Stimulated activated CD8-positive, alpha-beta memory T cell treated with anti-CD3 and anti-CD28 coated beads, Interleukin-15, amount 100 ng/mL, for 24 hours (primary cell): Measurements from ENCODE around the gene NEB.

ENCODE experiments used
- DNase-seq: peaks from one replicate; pipeline ENCODE4 v3.0.0-alpha.2; 2020; ENCODE audit warnings: low read depth

The NEB gene

DNA sequence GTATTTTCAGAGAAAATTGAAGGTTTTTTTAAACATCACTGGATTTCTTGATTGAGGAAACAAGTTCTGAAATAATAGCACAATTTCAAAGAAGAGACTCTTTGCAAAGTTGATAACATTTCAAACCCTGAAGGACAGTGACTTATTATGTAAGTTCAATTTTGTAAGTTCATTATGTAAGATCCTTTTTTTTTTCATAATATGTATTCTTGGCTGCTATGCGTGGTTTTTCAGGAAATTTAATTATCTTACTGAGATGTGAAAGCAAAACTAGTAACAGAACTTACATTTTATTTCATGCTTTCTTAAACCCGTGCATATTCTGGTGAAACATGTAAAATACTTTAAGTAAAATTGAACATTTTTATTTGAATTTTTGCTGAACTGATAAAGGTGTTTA lies 259.2 kb downstream of the NEB start:
- no peak for DNase-seq

DNA sequence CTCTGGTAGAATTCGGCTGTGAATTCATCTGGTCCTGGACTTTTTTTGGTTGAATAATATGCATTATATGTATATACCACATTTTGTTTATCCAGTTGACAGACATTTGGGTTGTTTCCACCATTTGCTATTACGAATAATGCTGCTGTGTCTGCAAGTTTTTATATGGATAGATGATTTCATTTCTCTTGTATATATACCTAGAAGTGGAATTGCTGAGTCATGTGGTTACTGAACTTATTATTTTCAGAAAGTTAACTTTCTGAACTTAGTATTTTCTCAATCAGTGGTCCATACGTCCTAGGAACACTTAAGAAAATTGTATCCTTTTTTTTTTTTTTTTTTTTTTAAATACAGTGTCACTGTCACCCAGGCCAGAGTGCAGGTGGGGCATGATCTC lies 261.3 kb downstream of the NEB start:
- DNase-seq: no peak

DNA sequence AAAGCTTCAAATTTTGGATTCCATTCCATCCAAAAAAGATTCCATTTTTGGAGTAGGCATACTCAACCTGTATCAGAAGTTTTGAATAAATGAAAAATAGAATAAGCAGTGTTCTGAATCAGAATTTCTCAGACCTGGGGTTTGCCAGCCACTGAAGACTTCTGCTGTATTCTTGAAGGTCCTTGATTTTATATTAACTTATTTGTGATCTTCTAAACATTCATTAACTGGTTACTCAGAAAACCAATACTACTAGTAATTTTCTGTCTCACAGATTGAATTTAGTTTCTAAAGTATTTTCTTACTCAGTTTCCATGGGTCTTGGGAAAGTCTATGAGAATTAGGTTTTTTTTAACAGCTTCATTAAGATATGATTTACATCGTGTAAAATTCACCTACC lies 263.7 kb downstream of the NEB start:
- no peak for DNase-seq

GRCh38 chr2:151465771-151466170 lies 268.5 kb downstream of the NEB start:
- DNase-seq: no peak

- DNase-seq: no peak
These were observed 274.9 kb downstream of the NEB start for GRCh38 chr2:151459358-151459757.

DNA sequence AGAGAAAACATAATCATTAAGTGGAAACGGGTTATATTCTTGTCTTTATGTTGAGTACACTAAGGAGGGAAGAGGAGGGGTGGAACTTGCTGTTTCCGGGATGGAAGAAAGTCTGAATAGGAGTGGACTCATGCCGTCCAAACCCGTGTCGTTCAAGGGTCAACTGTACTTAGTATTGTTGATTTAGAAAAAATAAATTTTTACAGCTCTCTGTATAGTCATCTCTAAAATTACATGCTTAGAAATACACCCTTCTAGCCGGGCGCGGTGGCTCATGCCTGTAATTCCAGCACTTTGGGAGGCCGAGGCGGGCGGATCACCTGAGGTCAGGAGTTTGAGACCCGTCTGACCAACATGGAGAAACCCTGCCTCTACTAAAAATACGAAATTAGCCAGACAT lies 295.1 kb downstream of the NEB start:
- DNase-seq: no peak

- DNase-seq: no peak
These were observed 295.8 kb downstream of the NEB start for GRCh38 chr2:151438506-151438905.

GRCh38 chr2:151437630-151438029 lies 296.6 kb downstream of the NEB start:
- no peak for DNase-seq
